PC-3 (cell line): ENCODE results near the gene MCM7. TPM values are rescaled to one million over a fixed set of nuclear protein-coding genes. Genes with fewer than 3 reads are reported as not detected.

ENCODE experiments used
- ATAC-seq: fragments of 200-7000 bp; cut with Tn5 transposase; 2 replicates; pipeline ENCODE4 v1.9.1; 2020; ENCODE audit warnings: mild to moderate bottlenecking, moderate library complexity
- BruUV-seq: library from RNA; stranded (reverse); fragments of 400-500 nt; replicated peaks from 2 replicates; lab custom pipeline; 2021; lab: Mats Ljungman, UMichigan
- CTCF ChIA-PET: fragments of 300-600 bp; sonication (Branson Sonifier 250); formaldehyde crosslinking; loops from one replicate; lab custom pipeline; 2022; ENCODE audit warnings: antibody characterized with exemption; lab: Charles Lee
- POLR2A ChIA-PET: fragments of 300-600 bp; sonication (Branson Sonifier 250); formaldehyde crosslinking; loops from one replicate; lab custom pipeline; 2022; ENCODE audit warnings: antibody characterized with exemption; ENCODE audit not compliant: unreplicated experiment; lab: Charles Lee
- DNase-seq: peaks from one replicate; pipeline ENCODE4 v3.0.0-alpha.2; 2015
- H2AFZ ChIP-seq: fragments of 300-600 bp; sonication (generic); 2 replicates; pipeline ENCODE4 v1.6.0; 2016; ENCODE audit warnings: antibody characterized with exemption, low read length
- H3F3A ChIP-seq: fragments of 300-600 bp; sonication (generic); one replicate; pipeline ENCODE4 v1.6.0; 2017; ENCODE audit warnings: antibody characterized with exemption, low read length, control low read depth, mild to moderate bottlenecking; ENCODE audit not compliant: unreplicated experiment
- H3K27ac ChIP-seq: fragments of 300-600 bp; sonication (generic); 2 replicates; pipeline ENCODE4 v1.5.1; 2016; ENCODE audit warnings: mild to moderate bottlenecking, low read length
- H3K27me3 ChIP-seq: fragments of 300-600 bp; sonication (generic); 2 replicates; pipeline ENCODE4 v1.6.1; 2016; ENCODE audit warnings: low read length, mixed read lengths
- H3K36me3 ChIP-seq: fragments of 300-600 bp; sonication (generic); 2 replicates; pipeline ENCODE4 v1.6.1; 2016; ENCODE audit warnings: low read depth, mixed run types, low read length, mixed read lengths
- H3K4me1 ChIP-seq: fragments of 300-600 bp; sonication (generic); 2 replicates; pipeline ENCODE4 v1.5.1; 2016; ENCODE audit warnings: low read length; ENCODE audit not compliant: insufficient read depth
- H3K4me2 ChIP-seq: fragments of 300-600 bp; sonication (generic); 2 replicates; pipeline ENCODE4 v1.6.0; 2016; ENCODE audit warnings: low read length
- H3K4me3 ChIP-seq: fragments of 300-600 bp; sonication (generic); 2 replicates; pipeline ENCODE4 v1.5.1; 2016; ENCODE audit warnings: mild to moderate bottlenecking, low read length, mixed read lengths
- H3K79me2 ChIP-seq: fragments of 300-600 bp; sonication (generic); 2 replicates; pipeline ENCODE4 v1.6.1; 2017; ENCODE audit warnings: low read length, mixed read lengths
- H3K9ac ChIP-seq: fragments of 300-600 bp; sonication (generic); 2 replicates; pipeline ENCODE4 v1.6.0; 2016; ENCODE audit warnings: mild to moderate bottlenecking, low read length
- H3K9me2 ChIP-seq: fragments of 300-600 bp; sonication (generic); replicated peaks from 2 replicates; pipeline ENCODE4 v1.6.1; 2016; ENCODE audit warnings: mixed run types, low read length, mixed read lengths
- H3K9me3 ChIP-seq: fragments of 300-600 bp; sonication (generic); 2 replicates; pipeline ENCODE4 v1.6.1; 2016; ENCODE audit warnings: low read length, mixed read lengths
- H4K20me1 ChIP-seq: fragments of 300-600 bp; sonication (generic); 2 replicates; pipeline ENCODE4 v1.6.1; 2016; ENCODE audit warnings: low read length, mixed read lengths
- CTCF ChIP-seq: fragments of 300-600 bp; sonication (generic); conservative IDR thresholded peaks from 2 replicates; pipeline ENCODE4 v1.5.1; 2017; ENCODE audit warnings: antibody characterized with exemption, low read depth, mild to moderate bottlenecking, low read length
- EZH2 ChIP-seq: fragments of 300-600 bp; sonication (generic); IDR thresholded peaks from one replicate; pipeline ENCODE4 v1.6.1; 2017; ENCODE audit warnings: antibody characterized with exemption, mild to moderate bottlenecking, low read length; ENCODE audit not compliant: unreplicated experiment
- EZH2phosphoT487 ChIP-seq: fragments of 300-600 bp; sonication (generic); IDR thresholded peaks from 2 replicates; pipeline ENCODE4 v1.6.1; 2018; ENCODE audit warnings: mild to moderate bottlenecking, antibody characterized with exemption, low read length, borderline replicate concordance
- intact Hi-C: fragments of 100-400 bp; cut with micrococcal nuclease; formaldehyde crosslinking; loops from 2 replicates; pipeline ENCODE4 v1.9.0; 2023
- total RNA-seq: library from RNA; depleted of rRNA; stranded (reverse); fragments of >200 nt; gene quantifications from 2 replicates; pipeline ENCODE4 v1.2.3, GENCODE V29; 2014

Gene MCM7
- total RNA-seq, 1 experiment from 2014 or later = 208 TPM

GRCh38 chr7:100059251-100059739 is 41.9 kb downstream of the MCM7 start:
- Histone ChIP-seq H3K4me3 (no peak overlapping the region), H2AFZ (no peak overlapping the region), H3F3A (no peaks in the 10 kb centered on the region), H3K9ac (no peak overlapping the region), H3K36me3 (no peaks in the 10 kb centered on the region), H3K4me2 (no peak overlapping the region), H3K79me2 (no peaks in the 10 kb centered on the region), H3K9me2 (no peaks in the 10 kb centered on the region), H4K20me1 (no peaks in the 10 kb centered on the region), H3K4me1 (no peaks in the 10 kb centered on the region), H3K9me3 (no peaks in the 10 kb centered on the region), H3K27me3 (no peaks in the 10 kb centered on the region), H3K27ac (no peak overlapping the region)
- no peak for ATAC-seq
- intact Hi-C loops = no loop called here
- no TSS peak for BruUV-seq
- no peak for TF ChIP-seq EZH2phosphoT487
- TF ChIP-seq CTCF = no peak
- TF ChIP-seq EZH2 = no peak
- ChIA-PET CTCF (no interaction called here), POLR2A (no interaction called here)
- no peak for DNase-seq

- H3K4me1 ChIP-seq = no peaks in the 10 kb centered on the region
- no peak for DNase-seq
- TF ChIP-seq EZH2phosphoT487 = no peak
- no peak for TF ChIP-seq CTCF
- no peak for TF ChIP-seq EZH2
- no peak overlapping the region for H2AFZ ChIP-seq
- TSS peak; percentile 6 for BruUV-seq
- CTCF ChIA-PET = no interaction called here
- no peak overlapping the region for H3K4me3 ChIP-seq
- no peak overlapping the region for H3K4me2 ChIP-seq
- H3K27ac ChIP-seq = no peak overlapping the region
- no peaks in the 10 kb centered on the region for H3K79me2 ChIP-seq
- no peaks in the 10 kb centered on the region for H3K9me3 ChIP-seq
- POLR2A ChIA-PET = interaction anchor here (0.5 kb wide), 1 partner anchor 101 kb away, joined by 21 read pairs; no protein-coding TSS in a partner anchor
- H3K36me3 ChIP-seq = no peaks in the 10 kb centered on the region
- no peaks in the 10 kb centered on the region for H4K20me1 ChIP-seq
- no peak for ATAC-seq
- intact Hi-C loops = no loop called here
- no peak overlapping the region for H3K9ac ChIP-seq
- H3K27me3 ChIP-seq = no peaks in the 10 kb centered on the region
- H3F3A ChIP-seq = no peaks in the 10 kb centered on the region
- no peaks in the 10 kb centered on the region for H3K9me2 ChIP-seq
Measured at GRCh38 chr7:100057006-100057405, 44.2 kb downstream of the MCM7 start.

GRCh38 chr7:100053215-100053614 is 48.0 kb downstream of the MCM7 start:
- H3K4me2 ChIP-seq = no peak overlapping the region
- no peaks in the 10 kb centered on the region for H3K9me3 ChIP-seq
- peaks cover 4% of the 10 kb centered on the region; the same call in 1 of the 2 replicates for H3K79me2 ChIP-seq
- no peak overlapping the region for H2AFZ ChIP-seq
- no peak overlapping the region for H3K4me3 ChIP-seq
- intact Hi-C loops = loop anchor here (1.0 kb wide), 2 partner anchors 59 to 140 kb away; no protein-coding TSS in a partner anchor
- peak; percentile 74 for ATAC-seq
- peak; percentile 85 for DNase-seq
- no peaks in the 10 kb centered on the region for H3F3A ChIP-seq
- ChIA-PET POLR2A (no interaction called here), CTCF (interaction anchor here (0.6 to 1.3 kb wide), 3 partner anchors 59 to 637 kb away, joined by 5 to 11 read pairs (median 9); no protein-coding TSS in a partner anchor)
- H3K4me1 ChIP-seq = peaks cover 13% of the 10 kb centered on the region
- no peaks in the 10 kb centered on the region for H4K20me1 ChIP-seq
- H3K9ac ChIP-seq = no peak overlapping the region
- TF ChIP-seq EZH2 (no peak), CTCF (peak; percentile 64)
- no peak overlapping the region for H3K27ac ChIP-seq
- no peaks in the 10 kb centered on the region for H3K27me3 ChIP-seq
- no TSS peak for BruUV-seq
- no peaks in the 10 kb centered on the region for H3K9me2 ChIP-seq
- H3K36me3 ChIP-seq = no peaks in the 10 kb centered on the region
